ENCODE results near the gene ADCY2.

GRCh38 chr5:7851240-7851592 is 455.3 kb downstream of the ADCY2 start:
- TF ChIP-seq ZNF830 (CRISPR knock-in tag; IDR thresholded peaks at IDR 0.05) (no peak), BHLHE40 (IDR thresholded peaks at IDR 0.05; ENCODE audit: low read length) (no peak), CTCF (IDR thresholded peaks at IDR 0.05 in 2 of 3, conservative IDR thresholded peaks at IDR 0.05 in 1 of 3; ENCODE audit: insufficient read depth in 2 of 3, low read depth in 1 of 3, low read length in 3 of 3) (no peak), ELF4 (CRISPR knock-in tag; IDR thresholded peaks at IDR 0.05) (no peak), MXI1 (IDR thresholded peaks at IDR 0.05; ENCODE audit: low read depth, low read length) (no peak), EP300 (IDR thresholded peaks at IDR 0.05; ENCODE audit: low read length) (no peak), ZNF274 (IDR thresholded peaks at IDR 0.05; ENCODE audit: borderline replicate concordance, low read depth, low read length) (no peak), REST (IDR thresholded peaks at IDR 0.05; ENCODE audit: borderline replicate concordance) (no peak), REST (CRISPR knock-in tag; IDR thresholded peaks at IDR 0.05; ENCODE audit: low read depth) (no peak), ZBTB5 (IDR thresholded peaks at IDR 0.05) (no peak)

All from K562 (cell line).